ENCODE results near the gene TPRA1. TPM values are rescaled to one million over a fixed set of nuclear protein-coding genes. Genes with fewer than 3 reads are reported as not detected.

TPRA1 gene
- total RNA-seq, 1 donor from 2014 or later: 37.2 TPM

DNA sequence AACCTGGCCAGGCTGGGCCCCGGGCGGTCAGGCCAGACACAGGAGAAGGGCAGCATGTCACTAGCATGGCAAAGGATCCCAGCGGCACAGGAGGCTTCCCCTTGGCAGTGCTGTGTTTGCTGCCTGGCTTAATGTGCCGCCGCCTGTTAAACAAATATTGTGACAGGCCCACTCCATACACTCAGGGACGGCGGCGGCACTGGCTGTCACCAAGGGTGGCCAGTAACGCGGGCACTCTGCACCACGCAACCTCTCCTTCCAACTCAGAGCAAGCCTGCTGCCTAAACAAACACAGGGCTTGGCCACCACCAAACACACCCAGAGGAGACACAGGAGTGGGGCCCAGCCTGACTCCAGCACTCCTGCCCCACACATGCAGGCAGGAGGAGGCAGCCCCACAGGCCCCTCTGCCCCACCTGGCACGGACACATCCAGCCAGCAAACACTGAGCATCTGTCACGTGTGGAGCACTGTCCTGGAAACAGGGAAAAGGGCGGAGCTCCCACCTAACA lies 48.0 kb downstream of the TPRA1 start:
- H3K4me1 Mint-ChIP-seq: peaks cover 7% of the 10 kb centered on the region

DNA sequence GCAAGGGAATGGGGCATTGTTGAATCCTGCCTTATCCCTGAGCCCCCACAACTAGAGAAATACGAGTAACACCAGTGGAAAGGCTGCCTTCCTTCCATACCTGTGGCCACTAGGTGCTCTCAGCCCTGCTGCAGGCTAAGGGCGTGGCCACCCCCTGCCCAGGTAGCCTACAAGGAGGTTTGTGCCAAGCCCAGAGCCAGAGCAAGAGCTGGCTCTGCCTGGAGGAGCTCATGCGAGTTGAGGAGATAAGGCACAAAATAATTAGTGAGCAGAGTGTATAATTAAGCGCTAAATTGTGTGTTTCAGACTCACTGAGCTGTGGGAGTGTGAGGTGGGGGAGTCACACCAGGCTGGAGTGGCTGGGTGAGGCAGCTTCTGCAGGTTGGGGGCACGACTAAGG lies 49.2 kb downstream of the TPRA1 start:
- TF ChIP-seq CTCF (IDR thresholded peaks at IDR 0.05; ENCODE audit: unreplicated experiment): no peak
- Mint-ChIP-seq H3K27ac (no peak overlapping the region), H3K4me3 (no peak overlapping the region), H3K27me3 (ENCODE audit: low read depth) (peaks cover 18% of the 10 kb centered on the region), H3K9me3 (no peaks in the 10 kb centered on the region), H3K36me3 (no peaks in the 10 kb centered on the region), H3K4me1 (peaks cover 7% of the 10 kb centered on the region)
- DNase-seq (ENCODE audit: low spot score in 2 of 2, unreplicated experiment in 2 of 2): no peak

More for the DNA sequence above, 48.0 kb downstream of the TPRA1 start:
- no peak for DNase-seq (ENCODE audit: low spot score in 2 of 2, unreplicated experiment in 2 of 2)
- no peak for TF ChIP-seq CTCF (IDR thresholded peaks at IDR 0.05; ENCODE audit: unreplicated experiment)
- Mint-ChIP-seq H3K9me3 (no peaks in the 10 kb centered on the region), H3K4me3 (no peak overlapping the region), H3K27ac (no peak overlapping the region), H3K36me3 (no peaks in the 10 kb centered on the region), H3K27me3 (ENCODE audit: low read depth) (peaks cover 18% of the 10 kb centered on the region)

GRCh38 chr3:127539366-127540060 lies 51.0 kb downstream of the TPRA1 start:
- Mint-ChIP-seq H3K9me3 (no peaks in the 10 kb centered on the region), H3K4me1 (peaks cover 7% of the 10 kb centered on the region), H3K36me3 (no peaks in the 10 kb centered on the region), H3K4me3 (no peak overlapping the region), H3K27me3 (ENCODE audit: low read depth) (peaks cover 18% of the 10 kb centered on the region), H3K27ac (no peak overlapping the region)
- no peak for TF ChIP-seq CTCF (IDR thresholded peaks at IDR 0.05; ENCODE audit: unreplicated experiment)
- no peak for DNase-seq (ENCODE audit: low spot score in 2 of 2, unreplicated experiment in 2 of 2)

GRCh38 chr3:127538569-127538968 lies 52.0 kb downstream of the TPRA1 start:
- H3K27me3 Mint-ChIP-seq (ENCODE audit: low read depth): peaks cover 18% of the 10 kb centered on the region
- H3K36me3 Mint-ChIP-seq: no peaks in the 10 kb centered on the region
- no peak for TF ChIP-seq CTCF (IDR thresholded peaks at IDR 0.05; ENCODE audit: unreplicated experiment)
- no peak overlapping the region for H3K4me3 Mint-ChIP-seq
- peaks cover 7% of the 10 kb centered on the region for H3K4me1 Mint-ChIP-seq
- H3K9me3 Mint-ChIP-seq: no peaks in the 10 kb centered on the region
- H3K27ac Mint-ChIP-seq: no peak overlapping the region
- no peak for DNase-seq (ENCODE audit: low spot score in 2 of 2, unreplicated experiment in 2 of 2)

- Mint-ChIP-seq H3K4me3 (no peak overlapping the region), H3K27me3 (ENCODE audit: low read depth) (peaks cover 14% of the 10 kb centered on the region), H3K9me3 (no peaks in the 10 kb centered on the region), H3K4me1 (peaks cover 7% of the 10 kb centered on the region), H3K27ac (no peak overlapping the region), H3K36me3 (no peaks in the 10 kb centered on the region)
- DNase-seq (ENCODE audit: low spot score in 2 of 2, unreplicated experiment in 2 of 2): no peak
- no peak for TF ChIP-seq CTCF (IDR thresholded peaks at IDR 0.05; ENCODE audit: unreplicated experiment)
Measured at GRCh38 chr3:127536830-127537812, 53.4 kb downstream of the TPRA1 start.
